ENCODE measurements around the gene DIDO1.

Gene DIDO1

GRCh38 chr20:62943396-62943795 lies 17.1 kb upstream of the DIDO1 start:
- H3K27me3 ChIP-seq (replicated peaks; ENCODE audit: insufficient read depth, low read length) = no peaks in the 10 kb centered on the region
- no peak overlapping the region for H3K9ac ChIP-seq (ENCODE audit: low read length)
- no peak overlapping the region for H2AFZ ChIP-seq (ENCODE audit: low read length)
- no peaks in the 10 kb centered on the region for H3K9me2 ChIP-seq (replicated peaks; ENCODE audit: insufficient read depth, low read length)
- H3K27ac ChIP-seq (ENCODE audit: low read length) = no peak overlapping the region
- H3K4me3 ChIP-seq (ENCODE audit: low read length) = no peak overlapping the region
- H3K36me3 ChIP-seq (replicated peaks; ENCODE audit: insufficient read depth, low read length) = no peaks in the 10 kb centered on the region; the same call in 1 of the 2 replicates
- no peaks in the 10 kb centered on the region for H4K20me1 ChIP-seq (ENCODE audit: insufficient read depth, low read length)
- H3K9me3 ChIP-seq (replicated peaks; ENCODE audit: insufficient read depth, low read length) = no peaks in the 10 kb centered on the region
- no peak for DNase-seq
- H3K4me1 ChIP-seq (ENCODE audit: low read length) = peaks cover 10% of the 10 kb centered on the region
- peaks cover 55% of the 10 kb centered on the region for H3K79me2 ChIP-seq (ENCODE audit: low read length)
- TF ChIP-seq CTCF (IDR thresholded peaks at IDR 0.05; ENCODE audit: low read length) (no peak), EZH2 (optimal IDR thresholded peaks at IDR 0.05; ENCODE audit: low read depth, low read length) (no peak), EZH2phosphoT487 (IDR thresholded peaks at IDR 0.05; ENCODE audit: low read length) (no peak)
- no peak overlapping the region for H3K4me2 ChIP-seq (ENCODE audit: low read depth, low read length)
- peaks cover 6% of the 10 kb centered on the region for H3F3A ChIP-seq (ENCODE audit: insufficient read depth, low read length)

- TF ChIP-seq EZH2phosphoT487 (IDR thresholded peaks at IDR 0.05; ENCODE audit: low read length) = no peak
- TF ChIP-seq CTCF (IDR thresholded peaks at IDR 0.05; ENCODE audit: low read length) = no peak
- no peak for TF ChIP-seq EZH2 (optimal IDR thresholded peaks at IDR 0.05; ENCODE audit: low read depth, low read length)
- Histone ChIP-seq H3K9ac (ENCODE audit: low read length) (no peak overlapping the region), H3K36me3 (replicated peaks; ENCODE audit: insufficient read depth, low read length) (no peaks in the 10 kb centered on the region; the same call in 1 of the 2 replicates), H3K4me1 (ENCODE audit: low read length) (peaks cover 10% of the 10 kb centered on the region), H2AFZ (ENCODE audit: low read length) (no peak overlapping the region), H3K4me3 (ENCODE audit: low read length) (no peak overlapping the region), H3K9me2 (replicated peaks; ENCODE audit: insufficient read depth, low read length) (no peaks in the 10 kb centered on the region), H3F3A (ENCODE audit: insufficient read depth, low read length) (peaks cover 8% of the 10 kb centered on the region), H3K79me2 (ENCODE audit: low read length) (peaks cover 60% of the 10 kb centered on the region), H4K20me1 (ENCODE audit: insufficient read depth, low read length) (no peaks in the 10 kb centered on the region), H3K27me3 (replicated peaks; ENCODE audit: insufficient read depth, low read length) (no peaks in the 10 kb centered on the region), H3K27ac (ENCODE audit: low read length) (no peak overlapping the region), H3K4me2 (ENCODE audit: low read depth, low read length) (no peak overlapping the region), H3K9me3 (replicated peaks; ENCODE audit: insufficient read depth, low read length) (no peaks in the 10 kb centered on the region)
- no peak for DNase-seq
Measured at GRCh38 chr20:62942456-62942855, 16.2 kb upstream of the DIDO1 start.

DNA sequence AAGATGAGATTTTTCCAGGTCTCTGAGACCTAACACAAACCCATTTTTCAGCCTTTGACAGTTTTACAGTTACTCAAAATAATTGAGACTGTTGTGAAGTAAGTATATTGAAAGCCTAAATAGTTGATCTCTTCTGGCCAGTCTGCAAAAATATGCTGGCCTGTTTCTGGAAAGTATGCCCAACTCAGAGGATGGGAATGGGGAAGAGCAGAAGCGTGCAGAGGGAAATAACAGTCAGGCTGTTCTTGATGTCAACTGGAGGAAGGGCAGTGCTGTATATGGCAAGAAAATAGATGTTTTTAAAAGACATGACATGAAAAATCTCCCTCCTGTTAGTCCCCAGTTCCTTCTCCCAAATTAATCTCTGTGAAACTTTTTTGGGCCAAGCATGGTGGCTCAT lies 15.5 kb upstream of the DIDO1 start:
- Histone ChIP-seq H3K9me2 (replicated peaks; ENCODE audit: insufficient read depth, low read length) (no peaks in the 10 kb centered on the region), H3K36me3 (replicated peaks; ENCODE audit: insufficient read depth, low read length) (no peaks in the 10 kb centered on the region; the same call in 1 of the 2 replicates), H3K4me1 (ENCODE audit: low read length) (peaks cover 10% of the 10 kb centered on the region), H3K27ac (ENCODE audit: low read length) (no peak overlapping the region), H3K9ac (ENCODE audit: low read length) (no peak overlapping the region), H3K79me2 (ENCODE audit: low read length) (peaks cover 66% of the 10 kb centered on the region), H3K4me2 (ENCODE audit: low read depth, low read length) (no peak overlapping the region), H2AFZ (ENCODE audit: low read length) (no peak overlapping the region), H3K9me3 (replicated peaks; ENCODE audit: insufficient read depth, low read length) (no peaks in the 10 kb centered on the region), H3F3A (ENCODE audit: insufficient read depth, low read length) (peaks cover 8% of the 10 kb centered on the region), H3K27me3 (replicated peaks; ENCODE audit: insufficient read depth, low read length) (no peaks in the 10 kb centered on the region), H3K4me3 (ENCODE audit: low read length) (no peak overlapping the region), H4K20me1 (ENCODE audit: insufficient read depth, low read length) (no peaks in the 10 kb centered on the region)
- DNase-seq = no peak
- TF ChIP-seq CTCF (IDR thresholded peaks at IDR 0.05; ENCODE audit: low read length) = no peak
- TF ChIP-seq EZH2 (optimal IDR thresholded peaks at IDR 0.05; ENCODE audit: low read depth, low read length) = no peak
- no peak for TF ChIP-seq EZH2phosphoT487 (IDR thresholded peaks at IDR 0.05; ENCODE audit: low read length)
